ENCODE results near the gene IRX1. TPM values are rescaled to one million over a fixed set of nuclear protein-coding genes. Genes with fewer than 3 reads are reported as not detected.

The IRX1 gene
- total and polyA plus RNA-seq, 4 donors: 0.33 TPM; not detected in 3

- Histone ChIP-seq H3K4me1 (ENCODE audit: control insufficient read depth in 4 of 4, insufficient read depth in 4 of 4, low read length in 3 of 4) (peaks cover 0 to 24% (median 12%) of the 10 kb centered on the region in 4 donors), H3K9me3 (ENCODE audit: control insufficient read depth in 4 of 4, low read length in 3 of 4) (no peaks in the 10 kb centered on the region), H3K4me3 (ENCODE audit: low read depth in 1 of 3, low read length in 3 of 3) (peak overlapping the region in 1 of 3 donors; percentile 11), H3K27ac (ENCODE audit: low read depth in 1 of 2, low read length in 2 of 2) (no peak overlapping the region), H3K36me3 (ENCODE audit: control insufficient read depth in 4 of 4, insufficient read depth in 3 of 4, low read depth in 1 of 4, low read length in 3 of 4) (no peaks in the 10 kb centered on the region), H3K27me3 (ENCODE audit: control insufficient read depth in 4 of 4, insufficient read depth in 4 of 4, low read length in 3 of 4) (peaks cover 4 to 47% (median 10%) of the 10 kb centered on the region in 4 donors), H3K9ac (ENCODE audit: low read depth in 1 of 2, low read length in 2 of 2) (no peak overlapping the region)
- 8% methylated on average over 71 of the region's 71 CpGs for WGBS
- TF ChIP-seq HNF4A (conservative IDR thresholded peaks at IDR 0.05): no peak
- no peak for TF ChIP-seq RXRA (IDR thresholded peaks at IDR 0.05)
- TF ChIP-seq ATF3 (IDR thresholded peaks at IDR 0.05): no peak
- no peak for TF ChIP-seq YY1 (IDR thresholded peaks at IDR 0.05)
- no peak for TF ChIP-seq NR2F2 (IDR thresholded peaks at IDR 0.05)
- TF ChIP-seq HNF4G (IDR thresholded peaks at IDR 0.05): no peak
- TF ChIP-seq JUND (IDR thresholded peaks at IDR 0.05): no peak
- TF ChIP-seq, protein P1, sequence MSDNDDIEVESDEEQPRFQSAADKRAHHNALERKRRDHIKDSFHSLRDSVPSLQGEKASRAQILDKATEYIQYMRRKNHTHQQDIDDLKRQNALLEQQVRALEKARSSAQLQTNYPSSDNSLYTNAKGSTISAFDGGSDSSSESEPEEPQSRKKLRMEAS (IDR thresholded peaks at IDR 0.05): no peak
- TF ChIP-seq EGR1 (IDR thresholded peaks at IDR 0.05; ENCODE audit: low read depth in 2 of 2): no peak
- TF ChIP-seq, protein P2, sequence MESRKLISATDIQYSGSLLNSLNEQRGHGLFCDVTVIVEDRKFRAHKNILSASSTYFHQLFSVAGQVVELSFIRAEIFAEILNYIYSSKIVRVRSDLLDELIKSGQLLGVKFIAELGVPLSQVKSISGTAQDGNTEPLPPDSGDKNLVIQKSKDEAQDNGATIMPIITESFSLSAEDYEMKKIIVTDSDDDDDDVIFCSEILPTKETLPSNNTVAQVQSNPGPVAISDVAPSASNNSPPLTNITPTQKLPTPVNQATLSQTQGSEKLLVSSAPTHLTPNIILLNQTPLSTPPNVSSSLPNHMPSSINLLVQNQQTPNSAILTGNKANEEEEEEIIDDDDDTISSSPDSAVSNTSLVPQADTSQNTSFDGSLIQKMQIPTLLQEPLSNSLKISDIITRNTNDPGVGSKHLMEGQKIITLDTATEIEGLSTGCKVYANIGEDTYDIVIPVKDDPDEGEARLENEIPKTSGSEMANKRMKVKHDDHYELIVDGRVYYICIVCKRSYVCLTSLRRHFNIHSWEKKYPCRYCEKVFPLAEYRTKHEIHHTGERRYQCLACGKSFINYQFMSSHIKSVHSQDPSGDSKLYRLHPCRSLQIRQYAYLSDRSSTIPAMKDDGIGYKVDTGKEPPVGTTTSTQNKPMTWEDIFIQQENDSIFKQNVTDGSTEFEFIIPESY (IDR thresholded peaks at IDR 0.05): no peak
- TF ChIP-seq GABPA (IDR thresholded peaks at IDR 0.05 in 1 of 2, conservative IDR thresholded peaks at IDR 0.05 in 1 of 2): no peak
- no peak for TF ChIP-seq FOXA2 (IDR thresholded peaks at IDR 0.05)
- no peak for DNase-seq (ENCODE audit: low spot score)
Measured at GRCh38 chr5:3600106-3601060, 4.8 kb downstream of the IRX1 start.

DNA sequence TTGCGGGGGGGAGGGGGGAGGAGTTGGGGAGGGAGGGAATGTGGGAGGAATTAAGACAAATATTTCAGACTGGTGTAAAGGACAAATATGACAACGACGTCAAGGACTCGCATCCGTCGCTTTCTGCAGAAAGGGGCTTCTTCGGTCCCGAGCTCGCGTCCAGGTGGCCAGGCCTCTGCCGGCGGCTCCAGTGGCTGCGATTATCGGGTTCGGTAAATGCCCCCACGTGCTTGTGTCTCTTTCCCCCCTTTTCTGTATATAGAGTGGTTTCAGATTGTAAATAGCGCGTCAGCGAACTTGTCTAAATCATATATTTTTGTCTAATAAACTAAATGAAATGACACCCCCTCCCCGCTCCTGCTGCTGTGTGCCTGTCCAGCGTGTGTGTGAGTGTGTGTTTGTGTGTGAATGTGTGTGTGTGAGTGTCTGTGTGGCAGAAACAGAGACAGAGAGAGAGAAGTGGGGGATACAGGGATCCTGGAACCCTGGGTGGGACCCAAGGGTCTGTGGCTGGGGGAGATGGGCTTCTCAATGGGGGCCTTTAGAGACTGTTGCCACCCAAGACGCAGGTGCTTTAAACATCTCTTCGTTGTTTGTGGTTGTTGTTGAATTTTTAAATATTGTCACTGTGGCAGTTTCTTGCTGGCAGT is 5.6 kb downstream of the IRX1 start:
- no peak overlapping the region for H3K4me3 ChIP-seq (ENCODE audit: low read depth in 1 of 3, low read length in 3 of 3)
- H3K9ac ChIP-seq (ENCODE audit: low read depth in 1 of 2, low read length in 2 of 2): no peak overlapping the region
- no peaks in the 10 kb centered on the region for H3K9me3 ChIP-seq (ENCODE audit: control insufficient read depth in 4 of 4, low read length in 3 of 4)
- H3K36me3 ChIP-seq (ENCODE audit: control insufficient read depth in 4 of 4, insufficient read depth in 3 of 4, low read depth in 1 of 4, low read length in 3 of 4): no peaks in the 10 kb centered on the region
- TF ChIP-seq, protein P1 (IDR thresholded peaks at IDR 0.05): no peak
- TF ChIP-seq HNF4G (IDR thresholded peaks at IDR 0.05): no peak
- TF ChIP-seq GABPA (IDR thresholded peaks at IDR 0.05 in 1 of 2, conservative IDR thresholded peaks at IDR 0.05 in 1 of 2): no peak
- H3K4me1 ChIP-seq (ENCODE audit: control insufficient read depth in 4 of 4, insufficient read depth in 4 of 4, low read length in 3 of 4): peaks cover 0 to 22% (median 11%) of the 10 kb centered on the region in 4 donors
- no peak for DNase-seq (ENCODE audit: low spot score)
- no peak overlapping the region for H3K27ac ChIP-seq (ENCODE audit: low read depth in 1 of 2, low read length in 2 of 2)
- H3K27me3 ChIP-seq (ENCODE audit: control insufficient read depth in 4 of 4, insufficient read depth in 4 of 4, low read length in 3 of 4): peaks cover 4 to 47% (median 10%) of the 10 kb centered on the region in 4 donors
- WGBS: 9% methylated on average over 23 of the region's 23 CpGs
